AG04450 (cell line): ENCODE measurements around the gene SEMA7A. TPM values are rescaled to one million over a fixed set of nuclear protein-coding genes. Genes with fewer than 3 reads are reported as not detected.

Experiments used
- CTCF ChIA-PET: fragments of 300-600, 350-600 bp; formaldehyde crosslinking; extraction: SDS; loops from one replicate; lab custom pipeline; 2022; ENCODE audit warnings: antibody characterized with exemption, inconsistent platforms; lab: Charles Lee
- POLR2A ChIA-PET: fragments of 350-600 bp; formaldehyde crosslinking; extraction: SDS; loops from one replicate; lab custom pipeline; 2021; ENCODE audit warnings: antibody characterized with exemption, inconsistent platforms; lab: Yijun Ruan, JAX
- DNase-seq: peaks from one replicate; pipeline ENCODE4 v3.0.0-alpha.2; 2011; ENCODE audit warnings: low read depth, low spot score
- H3K27ac ChIP-seq: one replicate; pipeline ENCODE4 v1.5.1; 2012; ENCODE audit warnings: low read depth, low read length, control low read depth
- H3K27me3 ChIP-seq: one replicate; pipeline ENCODE4 v1.6.0; 2012; ENCODE audit warnings: low read length; ENCODE audit not compliant: control insufficient read depth, insufficient read depth
- H3K4me3 ChIP-seq: 2 replicates; pipeline ENCODE4 v1.5.1; 2011; ENCODE audit warnings: mild to moderate bottlenecking, low read depth, low read length, control low read depth
- H3K9me3 ChIP-seq: 2 replicates; pipeline ENCODE4 v1.5.1; 2012; ENCODE audit warnings: low read length; ENCODE audit not compliant: control insufficient read depth, insufficient read depth
- polyA plus RNA-seq: library from polyadenylated mRNA; depleted of rRNA; stranded (reverse); fragments of >200 nt; gene quantifications from 2 replicates; pipeline ENCODE4 v1.2.3, GENCODE V29; 2011
- TF ChIP-seq, protein P1 (sequence below): IDR thresholded peaks from 2 replicates; pipeline ENCODE4 v1.5.1; 2011; ENCODE audit warnings: low read depth, low read length, control low read depth, inconsistent platforms

The SEMA7A gene
- polyA plus RNA-seq, 1 experiment, result 7.5 TPM

DNA sequence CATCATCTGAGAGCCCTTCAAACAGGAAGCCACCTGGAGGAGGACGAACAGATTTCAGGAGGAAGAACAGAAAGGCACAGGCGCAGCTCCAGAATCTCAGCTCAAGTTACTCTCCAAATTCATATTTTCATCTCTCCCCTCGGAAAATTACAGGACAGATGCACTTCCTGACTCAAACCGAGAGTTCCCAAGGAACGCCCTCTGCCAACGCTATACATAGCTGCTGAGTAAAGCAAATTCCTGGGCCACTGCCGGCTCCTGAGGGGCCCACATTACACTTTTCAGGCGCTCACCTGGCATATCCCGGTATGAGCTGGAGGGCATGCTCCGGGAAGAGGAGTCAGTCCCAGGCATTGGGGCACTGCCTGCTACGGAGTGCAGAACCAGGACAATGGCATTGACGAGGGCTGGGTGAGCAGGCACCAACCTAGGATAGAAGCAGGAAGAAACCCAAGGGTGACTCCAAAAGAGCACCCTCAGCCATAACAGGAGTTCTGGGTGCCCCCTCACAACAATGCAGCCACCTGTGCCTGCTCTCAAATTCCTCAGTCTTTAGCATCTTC lies 16.0 kb upstream of the SEMA7A start:
- H3K27me3 ChIP-seq, result no peaks in the 10 kb centered on the region
- DNase-seq, result no peak
- no peaks in the 10 kb centered on the region; the same call in 1 of the 2 replicates for H3K9me3 ChIP-seq
- TF ChIP-seq, protein P1, sequence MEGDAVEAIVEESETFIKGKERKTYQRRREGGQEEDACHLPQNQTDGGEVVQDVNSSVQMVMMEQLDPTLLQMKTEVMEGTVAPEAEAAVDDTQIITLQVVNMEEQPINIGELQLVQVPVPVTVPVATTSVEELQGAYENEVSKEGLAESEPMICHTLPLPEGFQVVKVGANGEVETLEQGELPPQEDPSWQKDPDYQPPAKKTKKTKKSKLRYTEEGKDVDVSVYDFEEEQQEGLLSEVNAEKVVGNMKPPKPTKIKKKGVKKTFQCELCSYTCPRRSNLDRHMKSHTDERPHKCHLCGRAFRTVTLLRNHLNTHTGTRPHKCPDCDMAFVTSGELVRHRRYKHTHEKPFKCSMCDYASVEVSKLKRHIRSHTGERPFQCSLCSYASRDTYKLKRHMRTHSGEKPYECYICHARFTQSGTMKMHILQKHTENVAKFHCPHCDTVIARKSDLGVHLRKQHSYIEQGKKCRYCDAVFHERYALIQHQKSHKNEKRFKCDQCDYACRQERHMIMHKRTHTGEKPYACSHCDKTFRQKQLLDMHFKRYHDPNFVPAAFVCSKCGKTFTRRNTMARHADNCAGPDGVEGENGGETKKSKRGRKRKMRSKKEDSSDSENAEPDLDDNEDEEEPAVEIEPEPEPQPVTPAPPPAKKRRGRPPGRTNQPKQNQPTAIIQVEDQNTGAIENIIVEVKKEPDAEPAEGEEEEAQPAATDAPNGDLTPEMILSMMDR, result no peak
- POLR2A ChIA-PET, result no interaction called here
- no peak overlapping the region for H3K4me3 ChIP-seq
- CTCF ChIA-PET, result interaction anchor here (1.3 to 2.2 kb wide), 2 partner anchors 9 to 67 kb away, joined by 4 to 7 read pairs; no protein-coding TSS in a partner anchor
- no peak overlapping the region for H3K27ac ChIP-seq

DNA sequence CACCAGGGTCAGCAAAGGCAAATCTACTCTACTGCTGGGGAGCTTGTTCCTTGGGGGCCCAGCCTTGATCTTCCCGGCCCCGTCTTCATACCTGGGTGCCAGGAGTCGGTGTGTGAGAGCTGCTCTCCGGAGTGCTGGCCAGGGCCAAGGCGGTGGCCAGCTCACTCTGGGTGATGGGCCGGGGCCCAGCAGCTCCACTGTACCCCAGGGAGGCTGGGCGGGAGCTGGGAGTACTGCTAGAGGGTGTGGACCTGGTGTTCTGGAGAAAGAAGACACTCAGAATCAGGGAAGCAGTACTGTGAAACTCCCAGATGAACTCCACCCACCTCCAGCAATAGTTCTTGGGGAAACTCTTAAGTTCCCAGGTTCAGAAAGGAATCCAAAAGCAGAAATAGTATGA lies 15.3 kb upstream of the SEMA7A start:
- POLR2A ChIA-PET, result no interaction called here
- TF ChIP-seq, protein P1, result no peak
- no peaks in the 10 kb centered on the region; the same call in 1 of the 2 replicates for H3K9me3 ChIP-seq
- H3K4me3 ChIP-seq, result no peak overlapping the region
- no peak for DNase-seq
- no peak overlapping the region for H3K27ac ChIP-seq
- CTCF ChIA-PET, result interaction anchor here (0.7 to 2.2 kb wide), 5 partner anchors 9 to 183 kb away, joined by 3 to 7 read pairs (median 4); no protein-coding TSS in a partner anchor
- no peaks in the 10 kb centered on the region for H3K27me3 ChIP-seq

DNA sequence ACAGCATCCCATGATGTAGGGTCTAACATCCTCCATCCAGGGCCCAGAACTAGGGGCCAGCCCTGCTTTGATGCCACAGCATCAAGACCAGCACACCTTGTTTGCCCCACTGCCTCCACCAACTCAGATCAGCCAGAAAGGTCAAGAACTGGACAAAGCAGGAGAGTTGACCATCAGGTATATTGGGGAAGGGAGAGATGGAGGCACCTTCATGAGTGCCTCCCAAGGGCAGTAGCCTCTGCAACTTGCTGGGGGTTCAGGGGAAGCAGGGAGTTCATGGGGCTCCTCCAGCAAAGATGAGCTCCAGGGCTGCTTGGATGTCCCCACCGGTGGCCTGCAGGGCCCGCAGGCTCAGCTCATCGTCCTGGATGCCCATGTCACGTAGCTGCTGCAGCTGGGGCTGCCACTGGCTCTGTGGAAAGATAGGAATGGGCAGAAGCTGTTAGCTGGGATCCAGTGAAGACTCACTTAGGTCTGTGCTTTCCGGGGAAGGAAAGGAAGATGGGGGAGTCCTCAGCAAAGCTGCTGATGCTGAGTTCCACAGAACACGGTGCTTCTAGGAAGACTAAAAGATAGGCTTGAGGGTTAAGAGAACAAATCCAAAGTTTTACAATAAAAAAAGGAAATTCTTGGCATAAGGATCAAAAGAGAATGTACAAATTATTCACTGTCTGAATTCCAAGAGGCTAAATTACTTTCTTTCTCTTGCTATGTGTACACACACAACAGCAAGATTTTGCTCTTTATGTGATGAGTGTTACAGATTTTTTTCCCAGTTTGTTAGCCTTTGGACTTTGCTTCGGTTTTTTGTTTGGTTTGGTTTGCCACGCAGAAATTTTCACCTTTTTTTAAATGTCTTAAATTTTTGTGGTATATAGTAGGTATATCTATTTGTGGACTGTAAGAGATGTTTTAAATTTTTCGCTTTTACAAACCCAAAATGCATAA lies 12.3 kb upstream of the SEMA7A start:
- no peaks in the 10 kb centered on the region for H3K27me3 ChIP-seq
- TF ChIP-seq, protein P1, result no peak
- H3K4me3 ChIP-seq, result no peak overlapping the region
- no peak overlapping the region for H3K27ac ChIP-seq
- POLR2A ChIA-PET, result interaction anchor here (0.6 kb wide), 1 partner anchor 80 kb away, joined by 8 read pairs; no protein-coding TSS in a partner anchor
- CTCF ChIA-PET, result interaction anchor here (0.6 to 12.9 kb wide), 3 partner anchors 62 to 94 kb away, joined by 3 to 209 read pairs (median 3); no protein-coding TSS in a partner anchor
- DNase-seq, result no peak
- no peaks in the 10 kb centered on the region; the same call in 1 of the 2 replicates for H3K9me3 ChIP-seq

DNA sequence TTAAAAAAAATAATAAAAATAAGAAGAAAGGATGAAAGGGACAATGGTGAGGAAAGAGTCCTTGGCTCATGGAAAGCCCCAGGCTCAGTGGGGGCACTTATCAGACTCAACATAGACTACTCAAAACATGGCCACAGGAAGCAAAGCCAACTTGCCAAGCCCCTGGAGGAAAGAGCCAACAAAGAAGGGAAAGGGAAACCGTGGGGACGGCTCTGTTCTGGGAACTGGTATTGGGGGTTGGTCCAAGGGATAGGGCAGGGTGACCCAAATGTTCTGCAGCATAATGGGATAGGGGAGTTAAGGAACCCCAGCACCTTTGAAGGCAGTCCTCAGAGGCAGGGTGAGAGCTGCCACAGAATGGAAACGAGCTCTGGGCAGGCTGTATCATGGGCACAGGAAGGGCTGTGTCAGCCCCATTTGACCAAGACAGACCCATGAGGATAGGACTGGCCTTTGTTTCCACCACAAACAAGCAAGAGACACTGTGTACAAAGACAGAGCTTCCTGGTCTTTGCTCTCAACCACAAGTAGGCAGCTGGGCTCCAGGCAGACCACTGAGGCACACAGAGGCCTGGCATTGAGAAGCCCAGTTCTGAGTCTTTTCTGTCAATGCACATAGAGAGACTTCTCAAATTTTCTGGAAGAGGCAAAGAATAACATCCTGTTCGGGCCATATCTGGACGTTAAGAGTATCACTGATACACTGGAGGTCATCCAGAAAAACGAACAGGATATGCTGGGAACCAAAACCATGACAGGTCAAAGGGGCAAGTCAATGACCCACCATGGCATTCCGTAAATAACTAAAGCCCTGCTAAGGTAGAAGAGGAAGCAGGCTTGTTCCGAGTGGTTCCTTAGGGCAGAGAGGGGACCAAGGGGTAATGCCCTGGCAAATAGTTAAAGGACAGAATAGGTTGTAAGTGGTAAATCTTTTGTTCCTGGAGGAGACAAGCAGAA lies 10.6 kb upstream of the SEMA7A start:
- no peak for DNase-seq
- H3K27me3 ChIP-seq, result no peaks in the 10 kb centered on the region
- no peaks in the 10 kb centered on the region; the same call in 1 of the 2 replicates for H3K9me3 ChIP-seq
- CTCF ChIA-PET, result interaction anchor here (1.9 to 12.9 kb wide), 2 partner anchors 61 to 66 kb away, joined by 4 to 209 read pairs; no protein-coding TSS in a partner anchor
- TF ChIP-seq, protein P1, result no peak
- no peak overlapping the region for H3K27ac ChIP-seq
- POLR2A ChIA-PET, result no interaction called here
- no peak overlapping the region for H3K4me3 ChIP-seq
